Neural cell (in vitro differentiated cells): ENCODE data around the gene SAG.

Experiments
- CTCF ChIP-seq: fragments of 450-650 bp; IDR thresholded peaks from 2 replicates; pipeline ENCODE4 v1.5.1; 2014; ENCODE audit warnings: antibody characterized with exemption, mild to moderate bottlenecking, moderate library complexity; ENCODE audit not compliant: poor library complexity, severe bottlenecking
- EP300 ChIP-seq: fragments of 450-650 bp; conservative IDR thresholded peaks from 2 replicates; pipeline ENCODE4 v1.6.1; 2014; ENCODE audit warnings: antibody characterized with exemption, mild to moderate bottlenecking, moderate library complexity; ENCODE audit not compliant: poor library complexity, severe bottlenecking
- SMC3 ChIP-seq: fragments of 450-650 bp; conservative IDR thresholded peaks from 2 replicates; pipeline ENCODE4 v1.6.1; 2014; ENCODE audit warnings: antibody characterized with exemption, mild to moderate bottlenecking, moderate library complexity; ENCODE audit not compliant: poor library complexity
- TAF1 ChIP-seq: IDR thresholded peaks from 2 replicates; pipeline ENCODE4 v1.6.1; 2012; ENCODE audit warnings: low read depth

- TF ChIP-seq CTCF (no peak), TAF1 (no peak), EP300 (no peak), SMC3 (no peak)
Observed at GRCh38 chr2:233386382-233387041, 78.9 kb downstream of the SAG start.
